HepG2 (cell line): ENCODE data around the gene EFCAB8. TPM values are rescaled to one million over a fixed set of nuclear protein-coding genes. Genes with fewer than 3 reads are reported as not detected.

Source experiments
- AGO1 ChIP-seq: fragments of 200-400 bp; formaldehyde crosslinking; IDR thresholded peaks from 2 replicates; pipeline ENCODE4 v1.6.1; 2017; ENCODE audit warnings: mild to moderate bottlenecking, low read depth, low read length, moderate library complexity; ENCODE audit not compliant: poor library complexity, severe bottlenecking
- DBP ChIP-seq: sonication (generic); formaldehyde crosslinking; IDR thresholded peaks from 2 replicates; pipeline ENCODE4 v1.4.0; 2020; ENCODE audit warnings: missing genetic modification reagents; ENCODE audit errors: not compliant biosample characterization
- DMAP1 ChIP-seq: IDR thresholded peaks from 2 replicates; pipeline ENCODE4 v1.6.1; 2016
- DNMT3B ChIP-seq: conservative IDR thresholded peaks from 2 replicates; pipeline ENCODE4 v1.6.1; 2016; ENCODE audit warnings: missing biosample characterization, control low read depth
- DRAP1 ChIP-seq: IDR thresholded peaks from 2 replicates; pipeline ENCODE4 v1.6.1; 2016; ENCODE audit warnings: missing genetic modification reagents, missing compliant biosample characterization
- ELF3 ChIP-seq: IDR thresholded peaks from 2 replicates; pipeline ENCODE4 v1.6.1; 2016; ENCODE audit warnings: missing genetic modification reagents, missing compliant biosample characterization
- HMG20A ChIP-seq: IDR thresholded peaks from 2 replicates; pipeline ENCODE4 v1.6.1; 2016; ENCODE audit warnings: borderline replicate concordance
- IKZF5 ChIP-seq: IDR thresholded peaks from 2 replicates; pipeline ENCODE4 v1.6.1; 2018; ENCODE audit warnings: missing genetic modification reagents, mild to moderate bottlenecking, missing compliant biosample characterization
- KAT7 ChIP-seq: IDR thresholded peaks from 2 replicates; pipeline ENCODE4 v1.6.1; 2018; ENCODE audit warnings: borderline replicate concordance, missing compliant biosample characterization
- KMT2A ChIP-seq: sonication (generic); formaldehyde crosslinking; IDR thresholded peaks from 2 replicates; pipeline ENCODE4 v1.4.0; 2020; ENCODE audit warnings: missing genetic modification reagents
- MED13 ChIP-seq: sonication (generic); formaldehyde crosslinking; IDR thresholded peaks from 2 replicates; pipeline ENCODE4 v1.5.0; 2020; ENCODE audit warnings: missing genetic modification reagents
- NFE2 ChIP-seq: sonication (generic); formaldehyde crosslinking; IDR thresholded peaks from 2 replicates; pipeline ENCODE4 v1.4.0; 2020; ENCODE audit warnings: missing genetic modification reagents
- NFIC ChIP-seq: IDR thresholded peaks from 2 replicates; pipeline ENCODE4 v1.6.1; 2012; ENCODE audit warnings: mild to moderate bottlenecking, low read length, inconsistent platforms
- POLR2G ChIP-seq: fragments of 200-400 bp; formaldehyde crosslinking; IDR thresholded peaks from 2 replicates; pipeline ENCODE4 v1.6.1; 2018; ENCODE audit warnings: mild to moderate bottlenecking, low read depth, low read length, moderate library complexity
- RELA ChIP-seq: sonication (generic); formaldehyde crosslinking; IDR thresholded peaks from 2 replicates; pipeline ENCODE4 v1.4.0; 2020; ENCODE audit warnings: missing genetic modification reagents
- SOX5 ChIP-seq: IDR thresholded peaks from 2 replicates; pipeline ENCODE4 v1.6.1; 2016; ENCODE audit warnings: borderline replicate concordance
- SRSF4 ChIP-seq: fragments of 200-400 bp; formaldehyde crosslinking; IDR thresholded peaks from one replicate; pipeline ENCODE4 v1.6.1; 2018; ENCODE audit warnings: mild to moderate bottlenecking, low read depth, low read length, moderate library complexity; ENCODE audit not compliant: poor library complexity, severe bottlenecking
- TEF ChIP-seq: sonication (generic); formaldehyde crosslinking; IDR thresholded peaks from 2 replicates; pipeline ENCODE4 v1.5.0; 2020; ENCODE audit warnings: missing genetic modification reagents
- ZNF17 ChIP-seq: sonication (generic); formaldehyde crosslinking; IDR thresholded peaks from 2 replicates; pipeline ENCODE4 v1.5.0; 2020; ENCODE audit warnings: mild to moderate bottlenecking, missing genetic modification reagents
- ZNF225 ChIP-seq: sonication (generic); formaldehyde crosslinking; IDR thresholded peaks from 2 replicates; pipeline ENCODE4 v1.4.0; 2020; ENCODE audit warnings: mild to moderate bottlenecking, missing genetic modification reagents
- ZNF232 ChIP-seq: sonication (generic); formaldehyde crosslinking; IDR thresholded peaks from 2 replicates; pipeline ENCODE4 v1.4.0; 2020; ENCODE audit warnings: missing genetic modification reagents, borderline replicate concordance
- ZNF414 ChIP-seq: sonication (generic); formaldehyde crosslinking; IDR thresholded peaks from 2 replicates; pipeline ENCODE4 v1.5.0; 2020; ENCODE audit warnings: missing genetic modification reagents
- ZNF543 ChIP-seq: sonication (generic); formaldehyde crosslinking; IDR thresholded peaks from 2 replicates; pipeline ENCODE4 v1.4.0; 2020; ENCODE audit warnings: mild to moderate bottlenecking, missing genetic modification reagents
- ZNF562 ChIP-seq: sonication (generic); formaldehyde crosslinking; IDR thresholded peaks from 2 replicates; pipeline ENCODE4 v1.8.0; 2022; ENCODE audit warnings: missing genetic modification reagents, borderline replicate concordance
- ZNF598 ChIP-seq: sonication (generic); formaldehyde crosslinking; IDR thresholded peaks from 2 replicates; pipeline ENCODE4 v1.5.1; 2020; ENCODE audit warnings: mild to moderate bottlenecking, missing genetic modification reagents, borderline replicate concordance
- ZNF607 ChIP-seq: sonication (generic); formaldehyde crosslinking; IDR thresholded peaks from 2 replicates; pipeline ENCODE4 v1.5.1; 2020; ENCODE audit warnings: missing genetic modification reagents, mild to moderate bottlenecking, borderline replicate concordance
- ZNF614 ChIP-seq: IDR thresholded peaks from 2 replicates; pipeline ENCODE4 v1.6.1; 2018; ENCODE audit warnings: missing biosample characterization, missing genetic modification reagents, inconsistent platforms, borderline replicate concordance
- ZNF619 ChIP-seq: sonication (generic); formaldehyde crosslinking; IDR thresholded peaks from 2 replicates; pipeline ENCODE4 v1.4.0; 2020; ENCODE audit warnings: mild to moderate bottlenecking, missing genetic modification reagents
- polyA plus RNA-seq, 8 experiments: library from polyadenylated mRNA; depleted of rRNA in 3 of 8; stranded (reverse) in 7 of 8; unstranded in 1 of 8; fragments of >200 nt; fragmentation: Illumina TruSeq in 4 of 8; extraction: Trizol in 4 of 8; gene quantifications; 2 replicates each; pipeline versions ENCODE4 v1.2.1 to v1.2.3, GENCODE V29; 2011 to 2016; ENCODE audit warnings: low read depth in 4 of 8, missing spikeins in 1 of 8, mixed read lengths in 1 of 8; ENCODE audit not compliant: insufficient read depth in 1 of 8
- total RNA-seq, 5 experiments: library from RNA; depleted of rRNA; stranded (reverse); fragments of >200 nt; fragmentation: Illumina TruSeq; extraction: Trizol; gene quantifications; 2 replicates each; pipeline ENCODE4 v1.2.3, GENCODE V29; 2016; ENCODE audit warnings: low read depth in 1 of 5

Gene EFCAB8
- total and polyA plus RNA-seq, 2 of the 13 experiments (the other 11 are each of a cell fraction or from before 2014, with no cell fraction given) = 0.15 to 0.22 TPM

GRCh38 chr20:33009214-33010132, 150.8 kb downstream of the EFCAB8 start (continued):
- TF ChIP-seq IKZF5 (CRISPR knock-in tag) (peak; percentile 99), RELA (CRISPR knock-in tag) (peak; percentile 96), MED13 (CRISPR knock-in tag) (peak; percentile 85; the same call in 1 of the 2 replicates), KAT7 (peak; percentile 94), DMAP1 (CRISPR knock-in tag) (peak; percentile 87), SRSF4 (no peak), NFIC (peak; percentile 90), ZNF17 (no peak), ZNF232 (CRISPR knock-in tag) (no peak; the same call in 1 of the 2 replicates), ZNF562 (no peak), AGO1 (no peak), ZNF225 (0 out of 2 replicates have a peak, but pooled peaks have one; percentile 26), DNMT3B (CRISPR knock-in tag) (0 out of 2 replicates have a peak, but pooled peaks have one; percentile 47), POLR2G (peak; percentile 93), KMT2A (CRISPR knock-in tag) (peak; percentile 36; the same call in 1 of the 2 replicates), ZNF598 (CRISPR knock-in tag) (peak; percentile 95; the same call in 1 of the 2 replicates), DRAP1 (CRISPR knock-in tag) (peak; percentile 95), ELF3 (peak; percentile 100), ZNF607 (CRISPR knock-in tag) (peak; percentile 73; the same call in 1 of the 2 replicates), ZNF619 (CRISPR knock-in tag) (peak; percentile 86; the same call in 1 of the 2 replicates), NFE2 (CRISPR knock-in tag) (no peak; the same call in 1 of the 2 replicates), SOX5 (peak; percentile 94), TEF (CRISPR knock-in tag) (no peak), ZNF614 (peak; percentile 98), DBP (CRISPR knock-in tag) (no peak), ZNF543 (CRISPR knock-in tag) (peak; percentile 99), ZNF414 (CRISPR knock-in tag) (peak; percentile 97), HMG20A (CRISPR knock-in tag) (peak; percentile 92)
